Astrocyte (in vitro differentiated cells and primary cell): ENCODE measurements around the gene PMF1. TPM values are rescaled to one million over a fixed set of nuclear protein-coding genes. Genes with fewer than 3 reads are reported as not detected.

ENCODE experiments used
- DNase-seq: peaks from one replicate; pipeline ENCODE4 v3.0.0-alpha.2; 2010; ENCODE audit warnings: low read depth
- FAIRE-seq: peaks from 2 replicates; lab custom pipeline; 2011; peaks lifted over from hg19 to GRCh38; lab: Jason Lieb, UNC
- H2AFZ ChIP-seq: 2 replicates; pipeline ENCODE4 v1.6.0; 2012; ENCODE audit warnings: low read depth, low read length, inconsistent platforms
- H3K27ac ChIP-seq: 2 replicates; pipeline ENCODE4 v1.5.1; 2011; ENCODE audit warnings: low read depth, low read length, inconsistent platforms
- H3K27me3 ChIP-seq: 2 replicates; pipeline ENCODE4 v1.6.0; 2011; ENCODE audit warnings: low read length, inconsistent platforms; ENCODE audit not compliant: insufficient read depth
- H3K36me3 ChIP-seq: 2 replicates; pipeline ENCODE4 v1.5.1; 2011; ENCODE audit warnings: low read length, inconsistent platforms; ENCODE audit not compliant: insufficient read depth
- H3K4me1 ChIP-seq: 2 replicates; pipeline ENCODE4 v1.5.1; 2011; ENCODE audit warnings: low read length, inconsistent platforms; ENCODE audit not compliant: insufficient read depth
- H3K4me2 ChIP-seq: 2 replicates; pipeline ENCODE4 v1.6.0; 2012; ENCODE audit warnings: low read length, inconsistent platforms
- H3K4me3 ChIP-seq: 2 replicates; pipeline ENCODE4 v1.5.1; 2011; ENCODE audit warnings: low read depth, mild to moderate bottlenecking, low read length, inconsistent platforms; ENCODE audit not compliant: insufficient read depth
- H3K79me2 ChIP-seq: 2 replicates; pipeline ENCODE4 v1.6.0; 2012; ENCODE audit warnings: mild to moderate bottlenecking, low read length, inconsistent platforms; ENCODE audit not compliant: insufficient read depth
- H3K9ac ChIP-seq: 2 replicates; pipeline ENCODE4 v1.6.0; 2012; ENCODE audit warnings: mild to moderate bottlenecking, low read length, inconsistent platforms
- H3K9me3 ChIP-seq: 2 replicates; pipeline ENCODE4 v1.5.1; 2012; ENCODE audit warnings: low read depth, mild to moderate bottlenecking, low read length, inconsistent platforms; ENCODE audit not compliant: insufficient read depth
- H4K20me1 ChIP-seq: 2 replicates; pipeline ENCODE4 v1.6.0; 2012; ENCODE audit warnings: low read length, inconsistent platforms; ENCODE audit not compliant: insufficient read depth
- H3K27ac Mint-ChIP-seq: one replicate; pipeline ENCODE4 v1.8.0; 2021; ENCODE audit warnings: mild to moderate bottlenecking, mixed read lengths; ENCODE audit not compliant: unreplicated experiment
- H3K27me3 Mint-ChIP-seq: one replicate; pipeline ENCODE4 v1.8.0; 2021; ENCODE audit warnings: low read depth, mixed read lengths; ENCODE audit not compliant: unreplicated experiment
- H3K36me3 Mint-ChIP-seq: one replicate; pipeline ENCODE4 v1.8.0; 2021; ENCODE audit warnings: low read depth, mixed read lengths; ENCODE audit not compliant: unreplicated experiment
- H3K4me1 Mint-ChIP-seq: one replicate; pipeline ENCODE4 v1.8.0; 2021; ENCODE audit warnings: low read depth, mixed read lengths; ENCODE audit not compliant: unreplicated experiment
- H3K4me3 Mint-ChIP-seq: one replicate; pipeline ENCODE4 v1.8.0; 2021; ENCODE audit warnings: mild to moderate bottlenecking, moderate library complexity, mixed read lengths; ENCODE audit not compliant: unreplicated experiment
- H3K9me3 Mint-ChIP-seq: one replicate; pipeline ENCODE4 v1.8.0; 2021; ENCODE audit warnings: mild to moderate bottlenecking, mixed read lengths; ENCODE audit not compliant: unreplicated experiment
- CTCF ChIP-seq: IDR thresholded peaks from 2 replicates; pipeline ENCODE4 v1.5.1; 2011; ENCODE audit warnings: low read depth, mild to moderate bottlenecking, inconsistent platforms, low read length, moderate library complexity; ENCODE audit not compliant: insufficient read depth
- EZH2 ChIP-seq: IDR thresholded peaks from 2 replicates; pipeline ENCODE4 v1.6.1; 2012; ENCODE audit warnings: mild to moderate bottlenecking, low read length, inconsistent platforms; ENCODE audit not compliant: insufficient read depth
- total RNA-seq: library from RNA; stranded (reverse); gene quantifications from 2 replicates; pipeline ENCODE4 v1.2.1, GENCODE V29; 2021

The PMF1 gene
- total RNA-seq, 1 donor from 2014 or later: 29.9 TPM

GRCh38 chr1:156244126-156244525, 31.3 kb downstream of the PMF1 start:
- H3K4me3 Mint-ChIP-seq: no peak overlapping the region
- Histone ChIP-seq H4K20me1 (peaks cover 7% of the 10 kb centered on the region), H3K9ac (no peak overlapping the region), H3K4me2 (no peak overlapping the region), H3K9me3 (no peaks in the 10 kb centered on the region), H3K4me3 (no peak overlapping the region), H3K79me2 (no peaks in the 10 kb centered on the region), H3K4me1 (peaks cover 26% of the 10 kb centered on the region), H3K36me3 (peaks cover 3% of the 10 kb centered on the region), H3K27me3 (peaks cover 2% of the 10 kb centered on the region), H2AFZ (no peak overlapping the region), H3K27ac (no peak overlapping the region)
- TF ChIP-seq EZH2 (no peak), CTCF (no peak)
- peaks cover 5% of the 10 kb centered on the region for H3K27me3 Mint-ChIP-seq
- no peaks in the 10 kb centered on the region for H3K9me3 Mint-ChIP-seq
- H3K4me1 Mint-ChIP-seq: peaks cover 1% of the 10 kb centered on the region
- FAIRE-seq (no peak), DNase-seq (no peak)
- H3K27ac Mint-ChIP-seq: no peak overlapping the region
- peaks cover 3% of the 10 kb centered on the region for H3K36me3 Mint-ChIP-seq

GRCh38 chr1:156244712-156245111, 31.9 kb downstream of the PMF1 start:
- FAIRE-seq: no peak

More at GRCh38 chr1:156244712-156245111, 31.9 kb downstream of the PMF1 start:
- H3K27me3 Mint-ChIP-seq: peaks cover 5% of the 10 kb centered on the region
- no peak for DNase-seq
- Histone ChIP-seq H3K4me2 (no peak overlapping the region), H4K20me1 (peaks cover 10% of the 10 kb centered on the region), H3K36me3 (peaks cover 4% of the 10 kb centered on the region), H3K79me2 (no peaks in the 10 kb centered on the region), H3K27ac (no peak overlapping the region), H2AFZ (no peak overlapping the region), H3K27me3 (peaks cover 2% of the 10 kb centered on the region), H3K9me3 (no peaks in the 10 kb centered on the region), H3K4me3 (no peak overlapping the region), H3K9ac (no peak overlapping the region), H3K4me1 (peaks cover 26% of the 10 kb centered on the region)
- peaks cover 3% of the 10 kb centered on the region for H3K4me1 Mint-ChIP-seq
- H3K9me3 Mint-ChIP-seq: no peaks in the 10 kb centered on the region
- H3K4me3 Mint-ChIP-seq: no peak overlapping the region
- H3K27ac Mint-ChIP-seq: no peak overlapping the region
- TF ChIP-seq EZH2 (no peak), CTCF (no peak)
- H3K36me3 Mint-ChIP-seq: peaks cover 3% of the 10 kb centered on the region
